ENCODE results near the gene BICRA. TPM values are rescaled to one million over a fixed set of nuclear protein-coding genes. Genes with fewer than 3 reads are reported as not detected.

BICRA gene
- total RNA-seq, 1 donor from 2014 or later: 24.1 TPM

DNA sequence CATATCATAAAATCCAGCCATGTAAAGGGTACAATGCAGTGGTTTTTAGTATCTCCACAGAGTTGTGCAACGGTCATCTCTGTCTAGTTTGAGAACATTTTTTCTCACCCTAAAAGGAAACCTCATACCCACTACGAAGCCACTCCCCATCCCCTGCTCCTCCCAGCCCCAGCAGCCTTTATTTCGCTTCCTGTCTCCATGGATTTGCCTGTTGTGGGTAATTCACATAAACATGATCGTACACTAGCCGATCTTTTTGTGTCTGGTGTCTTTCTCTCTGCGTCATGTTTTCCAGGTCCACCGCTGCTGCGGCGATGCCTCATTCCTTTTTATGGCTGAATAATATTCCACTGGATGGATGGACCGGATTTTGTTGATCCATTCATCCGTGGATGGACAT lies 28.6 kb downstream of the BICRA start:
- TF ChIP-seq, protein P1, sequence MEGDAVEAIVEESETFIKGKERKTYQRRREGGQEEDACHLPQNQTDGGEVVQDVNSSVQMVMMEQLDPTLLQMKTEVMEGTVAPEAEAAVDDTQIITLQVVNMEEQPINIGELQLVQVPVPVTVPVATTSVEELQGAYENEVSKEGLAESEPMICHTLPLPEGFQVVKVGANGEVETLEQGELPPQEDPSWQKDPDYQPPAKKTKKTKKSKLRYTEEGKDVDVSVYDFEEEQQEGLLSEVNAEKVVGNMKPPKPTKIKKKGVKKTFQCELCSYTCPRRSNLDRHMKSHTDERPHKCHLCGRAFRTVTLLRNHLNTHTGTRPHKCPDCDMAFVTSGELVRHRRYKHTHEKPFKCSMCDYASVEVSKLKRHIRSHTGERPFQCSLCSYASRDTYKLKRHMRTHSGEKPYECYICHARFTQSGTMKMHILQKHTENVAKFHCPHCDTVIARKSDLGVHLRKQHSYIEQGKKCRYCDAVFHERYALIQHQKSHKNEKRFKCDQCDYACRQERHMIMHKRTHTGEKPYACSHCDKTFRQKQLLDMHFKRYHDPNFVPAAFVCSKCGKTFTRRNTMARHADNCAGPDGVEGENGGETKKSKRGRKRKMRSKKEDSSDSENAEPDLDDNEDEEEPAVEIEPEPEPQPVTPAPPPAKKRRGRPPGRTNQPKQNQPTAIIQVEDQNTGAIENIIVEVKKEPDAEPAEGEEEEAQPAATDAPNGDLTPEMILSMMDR (IDR thresholded peaks at IDR 0.05; ENCODE audit: unreplicated experiment): no peak
- no peak overlapping the region for H3K4me3 Mint-ChIP-seq (ENCODE audit: unreplicated experiment)

GRCh38 chr19:47641891-47642485 lies 33.1 kb downstream of the BICRA start:
- no peak for DNase-seq (ENCODE audit: low spot score)
- TF ChIP-seq, protein P1 (IDR thresholded peaks at IDR 0.05; ENCODE audit: unreplicated experiment): no peak
- H3K9me3 Mint-ChIP-seq (ENCODE audit: unreplicated experiment): no peaks in the 10 kb centered on the region
- peaks cover 13% of the 10 kb centered on the region for H3K4me1 Mint-ChIP-seq (ENCODE audit: unreplicated experiment)
- H3K4me3 Mint-ChIP-seq (ENCODE audit: unreplicated experiment): no peak overlapping the region
- H3K36me3 Mint-ChIP-seq (ENCODE audit: low read depth, unreplicated experiment): peaks cover 14% of the 10 kb centered on the region
- no peaks in the 10 kb centered on the region for H3K27me3 Mint-ChIP-seq (ENCODE audit: unreplicated experiment)
- H3K27ac Mint-ChIP-seq (ENCODE audit: unreplicated experiment): no peak overlapping the region

More for the DNA sequence above, 28.6 kb downstream of the BICRA start:
- no peak for DNase-seq (ENCODE audit: low spot score)
- H3K36me3 Mint-ChIP-seq (ENCODE audit: low read depth, unreplicated experiment): peaks cover 7% of the 10 kb centered on the region
- no peaks in the 10 kb centered on the region for H3K27me3 Mint-ChIP-seq (ENCODE audit: unreplicated experiment)
- no peak overlapping the region for H3K27ac Mint-ChIP-seq (ENCODE audit: unreplicated experiment)
- no peaks in the 10 kb centered on the region for H3K9me3 Mint-ChIP-seq (ENCODE audit: unreplicated experiment)
- no peaks in the 10 kb centered on the region for H3K4me1 Mint-ChIP-seq (ENCODE audit: unreplicated experiment)

DNA sequence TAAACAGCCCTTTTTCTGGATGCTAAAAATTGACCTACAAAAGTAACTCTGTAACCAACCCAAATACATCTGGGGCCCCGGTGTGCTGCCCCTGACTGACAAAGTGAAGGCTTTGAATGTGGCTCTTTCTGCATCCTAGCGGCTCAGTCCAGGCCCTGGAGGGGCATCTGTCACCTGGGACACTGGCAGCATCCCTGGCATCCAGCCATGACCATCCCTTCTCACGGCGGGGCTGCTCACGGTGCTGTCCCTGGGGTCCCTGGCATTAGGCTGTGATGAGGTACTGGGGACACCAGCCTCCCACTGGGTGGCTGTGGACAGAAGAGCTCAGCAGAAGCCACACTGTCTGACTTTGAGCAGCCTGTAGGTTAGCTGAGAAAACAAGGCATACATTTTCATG lies 34.3 kb downstream of the BICRA start:
- no peak overlapping the region for H3K27ac Mint-ChIP-seq (ENCODE audit: unreplicated experiment)
- TF ChIP-seq, protein P1 (IDR thresholded peaks at IDR 0.05; ENCODE audit: unreplicated experiment): no peak
- H3K4me3 Mint-ChIP-seq (ENCODE audit: unreplicated experiment): no peak overlapping the region
- H3K4me1 Mint-ChIP-seq (ENCODE audit: unreplicated experiment): peaks cover 19% of the 10 kb centered on the region
- peaks cover 21% of the 10 kb centered on the region for H3K36me3 Mint-ChIP-seq (ENCODE audit: low read depth, unreplicated experiment)
- H3K27me3 Mint-ChIP-seq (ENCODE audit: unreplicated experiment): no peaks in the 10 kb centered on the region
- H3K9me3 Mint-ChIP-seq (ENCODE audit: unreplicated experiment): no peaks in the 10 kb centered on the region
- DNase-seq (ENCODE audit: low spot score): no peak

DNA sequence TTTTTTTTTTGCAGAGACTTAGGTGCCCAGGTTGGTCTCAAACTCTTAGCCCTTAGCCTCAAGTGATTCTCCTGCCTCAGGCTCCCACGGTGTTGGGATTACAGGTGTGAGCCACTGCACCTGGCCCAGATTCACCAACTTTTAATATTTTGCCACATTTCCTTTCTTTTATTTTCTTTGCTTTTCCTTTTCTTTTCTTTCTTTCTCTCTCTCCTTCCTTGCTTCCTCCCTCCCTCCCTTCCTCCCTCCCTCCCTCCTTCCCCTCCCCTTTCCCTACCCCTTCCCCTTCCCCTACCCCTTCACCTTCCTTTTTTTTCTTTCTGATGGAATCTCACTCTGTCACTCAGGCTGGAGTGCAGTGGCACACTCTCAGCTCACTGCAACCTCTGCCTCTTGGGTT lies 35.3 kb downstream of the BICRA start:
- no peak for DNase-seq (ENCODE audit: low spot score)
- Mint-ChIP-seq H3K9me3 (ENCODE audit: unreplicated experiment) (no peaks in the 10 kb centered on the region), H3K27me3 (ENCODE audit: unreplicated experiment) (no peaks in the 10 kb centered on the region), H3K36me3 (ENCODE audit: low read depth, unreplicated experiment) (peaks cover 20% of the 10 kb centered on the region), H3K27ac (ENCODE audit: unreplicated experiment) (no peak overlapping the region), H3K4me3 (ENCODE audit: unreplicated experiment) (no peak overlapping the region), H3K4me1 (ENCODE audit: unreplicated experiment) (peaks cover 20% of the 10 kb centered on the region)
- TF ChIP-seq, protein P1 (IDR thresholded peaks at IDR 0.05; ENCODE audit: unreplicated experiment): no peak

DNA sequence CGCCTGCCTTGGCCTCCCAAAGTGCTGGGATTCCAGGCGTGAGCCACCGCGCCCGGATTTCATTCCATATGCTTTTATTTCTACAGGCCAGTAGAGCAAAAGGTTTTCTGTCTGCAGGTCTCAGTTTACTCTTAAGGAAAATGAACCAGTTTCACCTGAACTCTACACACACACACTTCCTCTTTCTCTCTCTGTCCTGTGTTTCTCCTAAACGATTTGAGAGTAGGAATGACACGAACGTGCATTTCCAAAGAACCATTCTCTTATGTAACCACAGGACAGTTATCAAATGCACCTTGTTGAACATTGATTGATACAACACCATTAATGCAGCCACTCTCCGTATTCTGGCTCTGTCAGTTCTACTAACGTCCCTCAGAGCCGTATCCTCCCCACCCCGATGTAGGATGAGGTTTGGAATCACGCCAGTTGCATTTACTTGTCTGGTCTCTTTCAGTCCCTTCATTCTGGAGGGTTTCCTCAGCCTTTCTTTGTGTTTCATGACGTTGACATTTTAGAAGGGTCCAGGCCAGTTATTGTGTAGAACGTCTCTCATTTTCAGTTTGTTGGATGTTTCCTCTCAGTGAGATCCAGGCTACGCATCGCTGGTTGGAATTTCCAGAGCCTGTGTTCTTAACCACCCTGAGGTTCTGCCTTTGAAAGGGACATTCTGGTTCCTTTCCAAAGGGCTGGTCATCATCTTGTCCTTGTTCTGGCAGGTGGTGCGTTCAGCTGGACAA lies 36.0 kb downstream of the BICRA start:
- DNase-seq (ENCODE audit: low spot score): no peak
- Mint-ChIP-seq H3K27ac (ENCODE audit: unreplicated experiment) (no peak overlapping the region), H3K27me3 (ENCODE audit: unreplicated experiment) (no peaks in the 10 kb centered on the region), H3K9me3 (ENCODE audit: unreplicated experiment) (no peaks in the 10 kb centered on the region), H3K36me3 (ENCODE audit: low read depth, unreplicated experiment) (peaks cover 19% of the 10 kb centered on the region), H3K4me3 (ENCODE audit: unreplicated experiment) (no peak overlapping the region), H3K4me1 (ENCODE audit: unreplicated experiment) (peaks cover 20% of the 10 kb centered on the region)
- TF ChIP-seq, protein P1 (IDR thresholded peaks at IDR 0.05; ENCODE audit: unreplicated experiment): no peak
